ENCODE results near the gene LSM12.
A peak's percentile ranks its signal among the peaks of the same experiment; 100 is the strongest.
"Not testable (repeated sequence)": the region's sequence is repeated elsewhere in the genome, so short reads cannot be mapped to it uniquely, and the experiment has no call there.

Gene LSM12

GRCh38 chr17:44076716-44077594, 10.5 kb upstream of the LSM12 start:
- DNase-seq (ENCODE audit: low read depth in 2 of 2) = no peak

DNA sequence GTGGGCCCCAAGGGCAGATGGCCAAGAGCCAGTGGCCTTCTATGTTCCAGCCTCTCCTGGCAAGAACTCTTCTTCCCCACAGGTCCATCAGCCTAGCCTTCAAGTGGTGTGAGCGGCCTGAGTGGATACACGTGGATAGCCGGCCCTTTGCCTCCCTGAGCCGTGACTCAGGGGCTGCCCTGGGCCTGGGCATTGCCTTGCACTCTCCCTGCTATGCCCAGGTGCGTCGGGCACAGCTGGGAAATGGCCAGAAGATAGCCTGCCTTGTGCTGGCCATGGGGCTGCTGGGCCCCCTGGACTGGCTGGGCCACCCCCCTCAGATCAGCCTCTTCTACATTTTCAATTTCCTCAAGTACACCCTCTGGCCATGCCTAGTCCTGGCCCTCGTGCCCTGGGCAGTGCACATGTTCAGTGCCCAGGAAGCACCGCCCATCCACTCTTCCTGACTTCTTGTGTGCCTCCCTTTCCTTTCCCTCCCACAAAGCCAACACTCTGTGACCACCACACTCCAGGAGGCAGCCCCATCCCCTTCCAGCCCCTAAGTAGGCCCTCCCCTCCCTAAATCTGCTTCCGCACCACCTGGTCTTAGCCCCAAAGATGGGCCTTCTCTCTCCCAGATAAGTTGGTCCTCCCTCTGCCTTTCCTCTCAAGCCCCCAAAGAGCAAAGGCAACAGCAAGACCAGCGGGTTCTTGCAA, 9.3 kb upstream of the LSM12 start:
- DNase-seq (ENCODE audit: low read depth in 2 of 2) = no peak

- no peak for DNase-seq (ENCODE audit: low read depth in 2 of 2)
Measured at GRCh38 chr17:44074911-44075285, 8.4 kb upstream of the LSM12 start.

DNA sequence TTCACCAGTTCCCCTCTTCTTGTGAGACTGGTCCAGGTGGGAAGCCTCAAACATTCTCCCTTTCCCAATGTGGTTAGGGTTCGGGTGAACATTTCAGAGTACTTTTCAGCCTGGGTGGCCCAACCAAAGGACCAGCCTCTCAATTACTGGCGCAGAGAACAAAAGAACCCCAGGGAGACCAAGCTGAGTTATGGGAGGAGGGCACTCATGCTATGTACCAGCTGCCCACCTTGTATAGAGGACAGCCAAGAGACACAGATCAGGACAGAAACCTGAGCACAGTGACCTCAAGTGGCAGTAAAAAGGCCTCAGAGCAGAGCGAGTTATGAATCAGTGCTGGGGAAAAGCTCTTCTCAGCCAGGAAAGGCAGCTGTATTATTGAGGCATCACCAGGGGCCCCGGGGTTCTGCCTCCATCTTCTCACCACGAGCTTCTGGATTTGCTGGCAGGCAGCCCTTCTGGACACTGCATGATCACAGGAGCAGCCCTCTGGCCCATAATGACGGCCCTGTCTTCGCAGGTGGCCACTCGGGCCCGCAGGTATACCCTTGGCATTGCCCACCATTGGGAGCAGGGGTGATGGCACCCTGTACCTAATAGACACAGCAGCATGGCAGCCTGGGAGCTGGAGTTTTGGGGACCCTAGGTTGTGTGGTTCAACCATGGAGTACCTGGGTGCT, 7.9 kb upstream of the LSM12 start:
- no peak for DNase-seq (ENCODE audit: low read depth in 2 of 2)

DNA sequence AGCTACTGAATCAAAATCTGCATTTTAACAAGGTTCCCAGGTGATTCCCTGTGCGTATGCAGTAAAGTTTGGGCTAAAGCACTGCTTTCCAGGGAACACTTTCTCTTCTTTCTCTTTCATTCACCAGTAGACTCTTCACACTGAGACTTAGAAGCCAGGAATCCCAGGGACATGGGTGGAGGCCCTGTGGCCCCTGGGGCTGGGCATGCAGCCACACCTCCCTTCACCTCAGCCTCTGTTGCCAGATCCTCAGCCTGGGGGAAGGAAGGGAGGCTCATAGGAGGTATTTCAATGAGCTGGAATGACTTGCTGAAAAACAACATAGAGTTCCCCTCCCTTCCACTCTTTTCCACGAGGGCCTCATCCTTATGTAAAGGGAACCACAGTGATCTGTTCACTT, 5.3 kb upstream of the LSM12 start:
- DNase-seq (ENCODE audit: low read depth in 2 of 2) = no peak

GRCh38 chr17:44071198-44071520, 4.7 kb upstream of the LSM12 start:
- no peak for DNase-seq (ENCODE audit: low read depth in 2 of 2)

DNA sequence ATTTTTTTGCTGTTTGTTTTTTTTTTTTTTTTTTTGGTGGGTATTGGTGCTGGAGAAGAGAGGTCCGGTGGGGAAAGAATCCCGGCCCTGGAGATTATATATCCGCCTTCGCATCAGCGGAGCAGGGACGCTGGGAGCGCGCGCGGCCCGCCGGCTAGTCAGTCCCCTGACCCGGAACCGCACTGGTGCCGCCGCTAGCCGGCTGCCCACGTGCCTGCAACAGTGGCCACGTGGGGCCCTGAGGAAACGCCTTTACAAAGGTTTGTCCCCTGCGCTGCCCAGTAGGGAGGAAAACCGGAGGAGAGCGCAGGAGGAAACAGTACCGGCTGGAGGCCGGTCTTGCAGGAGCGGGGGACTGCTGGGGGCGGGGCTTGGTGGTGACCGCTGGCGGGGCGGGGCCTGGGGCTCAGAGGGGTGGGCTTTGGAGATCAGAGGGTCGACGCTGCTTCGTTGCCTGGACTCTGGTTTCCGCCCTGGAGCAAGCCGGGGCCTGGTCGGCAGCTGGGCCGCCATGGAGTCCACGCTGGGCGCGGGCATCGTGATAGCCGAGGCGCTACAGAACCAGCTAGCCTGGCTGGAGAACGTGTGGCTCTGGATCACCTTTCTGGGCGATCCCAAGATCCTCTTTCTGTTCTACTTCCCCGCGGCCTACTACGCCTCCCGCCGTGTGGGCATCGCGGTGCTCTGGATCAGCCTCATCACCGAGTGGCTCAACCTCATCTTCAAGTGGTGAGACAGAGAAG, 4.2 kb upstream of the LSM12 start, which contains the start of gene G6PC3:
Gene G6PC3 (plus strand): TSS at position 281 of the 743 bp plus-strand sequence. CDS start 231 bp downstream, at position 512.
- peak; percentile 95 for DNase-seq (ENCODE audit: low read depth in 2 of 2)

GRCh38 chr17:44069974-44070454, 3.5 kb upstream of the LSM12 start:
- DNase-seq (ENCODE audit: low read depth in 2 of 2) = no peak

- DNase-seq (ENCODE audit: low read depth in 2 of 2) = no peak
Measured at GRCh38 chr17:44067545-44067940, 1.1 kb upstream of the LSM12 start.

- no peak for DNase-seq (ENCODE audit: low read depth in 2 of 2)
Measured at GRCh38 chr17:44065668-44066203, 735 bp downstream of the LSM12 start.

- no peak for DNase-seq (ENCODE audit: low read depth in 2 of 2)
Measured at GRCh38 chr17:44063704-44064639, 2.5 kb downstream of the LSM12 start.

DNA sequence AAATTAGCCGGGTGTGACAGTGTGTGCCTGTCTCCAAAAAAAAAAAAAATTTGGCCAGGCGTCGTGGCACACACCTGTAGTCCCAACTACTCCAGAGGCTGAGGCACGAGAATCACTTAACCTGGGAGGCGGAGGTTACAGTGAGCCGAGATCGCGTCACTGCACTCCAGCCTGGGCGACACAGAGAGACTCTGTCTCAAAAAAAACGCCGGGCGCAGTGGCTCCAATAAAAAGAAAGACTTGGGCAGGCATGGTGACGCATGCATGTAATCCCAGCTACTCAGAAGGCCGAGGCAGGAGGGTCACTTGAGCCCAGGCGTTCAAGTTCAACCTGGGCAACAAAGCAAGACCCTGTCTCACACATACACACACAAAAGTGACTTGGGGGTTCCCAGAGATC, 3.6 kb downstream of the LSM12 start:
- no peak for DNase-seq (ENCODE audit: low read depth in 2 of 2)

DNA sequence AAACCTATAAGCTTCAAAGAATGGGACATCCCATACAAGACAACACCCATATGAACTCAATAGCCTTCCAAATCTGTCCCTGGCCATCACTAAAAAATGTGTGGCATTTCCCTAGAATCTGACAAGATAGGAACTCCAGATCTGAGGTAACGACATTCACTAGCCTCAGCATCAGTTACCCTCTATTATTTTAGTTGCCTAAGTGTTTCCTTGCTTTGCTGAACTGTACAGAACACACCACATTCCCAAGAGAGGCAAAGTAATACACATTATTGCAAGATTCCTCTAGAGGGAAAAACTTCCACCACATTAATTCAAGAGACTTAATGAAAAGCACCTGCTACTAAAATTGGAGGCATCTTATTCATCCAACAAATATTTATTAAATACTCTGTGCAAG, 5.0 kb downstream of the LSM12 start:
- DNase-seq (ENCODE audit: low read depth in 2 of 2) = peak; percentile 51 to 52

GRCh38 chr17:44059101-44059892, 7.2 kb downstream of the LSM12 start:
- no peak for DNase-seq (ENCODE audit: low read depth in 2 of 2)

- no peak for DNase-seq (ENCODE audit: low read depth in 2 of 2)
Measured at GRCh38 chr17:44053125-44053872, 13.2 kb downstream of the LSM12 start.

DNA sequence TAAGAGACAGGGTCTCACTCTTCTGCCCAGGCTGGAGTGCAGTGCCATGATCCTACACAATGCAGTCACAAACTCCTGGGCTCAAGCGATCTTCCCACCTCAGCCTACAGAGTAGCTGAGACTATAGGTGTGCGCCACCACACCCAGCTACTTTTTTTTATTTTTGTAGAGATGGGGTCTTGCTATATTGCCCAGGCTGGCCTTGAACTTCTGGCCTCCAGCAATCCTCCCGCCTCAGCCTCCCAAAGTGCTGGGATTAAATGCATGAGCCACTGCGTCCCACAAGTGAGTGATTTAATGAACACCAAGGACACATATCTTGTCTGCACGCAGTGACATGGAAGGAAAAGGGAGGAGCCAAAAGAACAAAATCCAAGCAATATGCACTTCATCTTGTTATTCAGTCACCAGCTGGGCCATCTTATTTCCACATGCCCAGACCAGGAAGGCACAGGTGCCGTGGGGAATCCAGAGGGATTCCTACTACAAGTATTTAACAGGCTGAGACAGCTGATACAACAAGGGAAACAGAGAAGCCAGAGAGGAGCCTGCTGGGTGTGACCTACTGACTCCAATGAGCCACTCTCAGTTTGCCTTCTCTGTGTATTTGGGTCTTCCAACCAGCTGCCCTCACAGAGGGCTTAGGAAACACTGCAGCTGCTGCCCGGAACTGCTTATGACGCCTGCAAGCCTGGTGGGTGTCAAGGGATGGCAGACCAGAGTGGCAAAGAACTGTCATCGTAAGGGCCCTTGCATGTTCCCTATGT, 17.0 kb downstream of the LSM12 start:
- no peak for DNase-seq (ENCODE audit: low read depth in 2 of 2)

DNA sequence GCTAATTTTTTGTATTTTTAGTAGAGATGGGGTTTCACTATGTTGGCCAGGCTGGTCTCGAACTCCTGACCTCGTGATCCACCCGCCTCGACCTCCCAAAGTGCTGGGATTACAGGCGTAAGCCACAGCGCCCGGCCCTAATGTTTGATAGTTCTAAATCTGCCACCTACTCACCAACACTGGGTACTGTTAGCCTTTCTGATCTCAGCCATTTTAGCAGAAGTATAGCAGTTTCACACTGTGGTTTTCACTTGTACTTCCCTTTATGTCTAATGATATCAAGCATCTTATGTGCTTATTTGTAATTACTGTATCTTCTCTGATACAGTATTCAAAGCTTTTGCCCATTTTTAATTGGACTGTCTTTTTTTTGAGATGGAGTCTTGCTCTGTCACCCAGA, 19.6 kb downstream of the LSM12 start:
- not testable (repeated sequence) for DNase-seq (ENCODE audit: low read depth in 2 of 2)

DNA sequence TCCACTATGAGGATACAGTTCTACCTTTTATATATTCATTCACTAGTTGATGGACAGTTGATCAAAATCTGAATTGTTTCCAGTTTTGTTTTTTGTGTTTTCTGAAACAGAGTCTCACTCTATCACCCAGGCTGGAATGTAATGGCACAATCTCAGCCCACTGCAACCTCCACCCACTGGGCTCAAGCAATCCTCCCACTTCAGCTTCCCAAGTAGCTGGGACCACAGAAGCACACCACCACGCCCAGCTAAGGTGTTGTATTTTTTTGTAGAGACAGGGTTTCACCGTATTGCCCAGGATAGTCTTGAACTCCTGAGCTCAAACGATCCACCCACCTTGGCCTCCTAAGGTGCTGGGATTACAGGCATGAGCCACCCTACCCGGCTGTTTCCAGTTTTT, 21.0 kb downstream of the LSM12 start:
- no peak for DNase-seq (ENCODE audit: low read depth in 2 of 2)
